SK-N-MC (cell line): ENCODE results near the gene GHRH.

Experiments used
- EZH2 ChIP-seq: fragments of 200-600 bp; sonication (generic); IDR thresholded peaks from one replicate; pipeline ENCODE4 v1.6.1; 2017; ENCODE audit warnings: antibody characterized with exemption
- FOXP2 ChIP-seq: optimal IDR thresholded peaks from 2 replicates; pipeline ENCODE3; 2011; ENCODE audit warnings: mild to moderate bottlenecking, moderate library complexity; ENCODE audit not compliant: insufficient read depth; ENCODE audit errors: extremely low read length, control extremely low read depth
- POLR2AphosphoS5 ChIP-seq: IDR thresholded peaks from 2 replicates; pipeline ENCODE4 v1.6.1; 2012; ENCODE audit warnings: mild to moderate bottlenecking, low read depth, low read length, borderline replicate concordance

DNA sequence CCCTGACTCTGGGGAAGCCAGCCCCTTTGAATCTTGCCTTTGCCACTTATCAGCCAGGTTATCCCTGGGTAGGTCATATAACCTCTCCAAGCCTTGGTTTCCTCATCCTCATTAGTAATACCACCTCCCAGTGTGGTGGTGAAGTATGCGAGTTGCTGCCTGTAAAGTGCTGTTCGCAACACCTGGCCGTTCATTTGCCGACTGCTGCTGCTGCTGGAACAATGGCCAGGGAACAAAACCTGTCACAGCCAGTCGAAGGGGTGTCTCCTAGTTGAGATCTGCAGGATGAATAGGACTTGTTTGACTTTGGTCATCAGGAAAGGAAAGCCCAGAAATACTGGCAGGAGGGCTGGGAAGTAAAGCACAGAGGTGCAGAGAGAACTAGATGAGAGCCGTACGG is 34.0 kb upstream of the GHRH start:
- no peak for TF ChIP-seq POLR2AphosphoS5
- TF ChIP-seq EZH2: no peak
- no peak for TF ChIP-seq FOXP2
